ENCODE data around the gene WDR70. TPM values are rescaled to one million over a fixed set of nuclear protein-coding genes. Genes with fewer than 3 reads are reported as not detected.

The WDR70 gene
- total and polyA plus RNA-seq, 12 donors, result 9.2 to 26.0 (median 18.4) TPM

DNA sequence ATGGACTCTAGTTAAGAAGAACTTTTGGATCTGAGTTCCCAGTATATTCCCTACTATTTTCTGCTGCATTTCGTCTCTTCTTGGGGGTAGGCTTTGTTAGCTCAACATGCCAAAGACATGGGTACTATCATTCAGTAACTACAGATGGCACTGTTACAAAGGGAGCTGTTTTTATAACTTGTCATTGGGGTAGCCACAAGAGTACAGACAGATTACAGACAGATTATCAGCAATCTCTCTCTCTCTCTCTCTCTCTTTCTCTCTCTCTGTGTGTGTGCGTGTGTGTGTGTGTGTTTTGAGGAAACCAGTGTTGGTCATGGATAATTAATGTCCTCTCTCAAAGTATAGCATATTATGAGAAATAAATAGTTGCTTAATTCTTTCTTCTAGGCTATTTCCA is 116.1 kb downstream of the WDR70 start:
- DNase-seq, result no peak
- peak in 1 of 8 donors; percentile 35 for ATAC-seq
- peaks cover 0 to 6% (median 0%) of the 10 kb centered on the region in 9 donors for H3K4me1 ChIP-seq
- no peaks in the 10 kb centered on the region for H3K27me3 ChIP-seq
- intact Hi-C loops (cut with DNase I), result loop anchor here in 1 of 10 donors (10.0 kb wide), 1 partner anchor 700 kb away; no protein-coding TSS in a partner anchor
- no peak overlapping the region for H3K4me3 ChIP-seq
- H3K9me3 ChIP-seq, result no peaks in the 10 kb centered on the region
- TF ChIP-seq, protein P1, sequence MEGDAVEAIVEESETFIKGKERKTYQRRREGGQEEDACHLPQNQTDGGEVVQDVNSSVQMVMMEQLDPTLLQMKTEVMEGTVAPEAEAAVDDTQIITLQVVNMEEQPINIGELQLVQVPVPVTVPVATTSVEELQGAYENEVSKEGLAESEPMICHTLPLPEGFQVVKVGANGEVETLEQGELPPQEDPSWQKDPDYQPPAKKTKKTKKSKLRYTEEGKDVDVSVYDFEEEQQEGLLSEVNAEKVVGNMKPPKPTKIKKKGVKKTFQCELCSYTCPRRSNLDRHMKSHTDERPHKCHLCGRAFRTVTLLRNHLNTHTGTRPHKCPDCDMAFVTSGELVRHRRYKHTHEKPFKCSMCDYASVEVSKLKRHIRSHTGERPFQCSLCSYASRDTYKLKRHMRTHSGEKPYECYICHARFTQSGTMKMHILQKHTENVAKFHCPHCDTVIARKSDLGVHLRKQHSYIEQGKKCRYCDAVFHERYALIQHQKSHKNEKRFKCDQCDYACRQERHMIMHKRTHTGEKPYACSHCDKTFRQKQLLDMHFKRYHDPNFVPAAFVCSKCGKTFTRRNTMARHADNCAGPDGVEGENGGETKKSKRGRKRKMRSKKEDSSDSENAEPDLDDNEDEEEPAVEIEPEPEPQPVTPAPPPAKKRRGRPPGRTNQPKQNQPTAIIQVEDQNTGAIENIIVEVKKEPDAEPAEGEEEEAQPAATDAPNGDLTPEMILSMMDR (IDR thresholded peaks at IDR 0.05), result no peak
- 75 to 87% methylated on average over 2 of the region's 2 CpGs for WGBS, 2 donors
- H3K27ac ChIP-seq, result no peak overlapping the region
- peaks cover 0 to 22% (median 0%) of the 10 kb centered on the region in 9 donors for H3K36me3 ChIP-seq

DNA sequence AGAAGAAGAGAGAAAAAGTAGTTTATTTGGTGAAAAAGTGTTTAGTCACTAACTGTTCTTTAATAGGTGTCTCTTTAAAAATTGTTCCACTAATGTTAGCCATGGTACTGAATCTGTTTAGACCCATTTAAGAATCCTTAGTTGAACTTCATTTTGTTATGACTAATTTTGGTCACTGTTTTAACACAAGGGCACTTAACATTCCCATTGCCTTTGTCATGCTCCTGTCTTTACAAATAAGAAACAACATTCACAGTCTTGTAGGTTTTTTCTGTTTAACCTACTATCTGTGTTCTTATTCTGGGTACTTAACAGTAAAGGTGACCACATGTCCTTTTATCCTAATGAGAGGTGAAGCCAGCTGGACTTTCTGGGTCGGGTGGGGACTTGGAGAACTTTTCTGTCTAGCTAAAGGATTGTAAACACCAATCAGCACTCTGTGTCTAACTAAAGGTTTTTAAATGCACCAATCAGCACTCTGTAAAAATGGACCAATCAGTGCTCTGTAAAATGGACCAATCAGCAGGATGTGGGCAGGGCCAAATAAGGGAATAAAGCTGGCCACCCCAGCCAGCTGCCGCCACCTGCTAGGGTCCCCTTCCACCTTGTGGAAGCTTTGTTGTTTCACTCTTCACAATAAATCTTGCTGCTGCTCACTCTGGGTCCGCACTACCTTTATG is 116.7 kb downstream of the WDR70 start:
- Histone ChIP-seq H3K36me3 (peaks cover 0 to 22% (median 0%) of the 10 kb centered on the region in 9 donors), H3K4me1 (peaks cover 0 to 6% (median 0%) of the 10 kb centered on the region in 9 donors), H3K27me3 (no peaks in the 10 kb centered on the region), H3K27ac (no peak overlapping the region), H3K9me3 (no peaks in the 10 kb centered on the region), H3K4me3 (no peak overlapping the region)
- intact Hi-C loops (cut with DNase I), result loop anchor here in 1 of 10 donors (10.0 kb wide), 1 partner anchor 699 kb away; no protein-coding TSS in a partner anchor
- DNase-seq, result no peak
- ATAC-seq, result no peak
- TF ChIP-seq, protein P1 (IDR thresholded peaks at IDR 0.05), result no peak
- 92 to 94% methylated on average over 3 of the region's 3 CpGs for WGBS, 2 donors

DNA sequence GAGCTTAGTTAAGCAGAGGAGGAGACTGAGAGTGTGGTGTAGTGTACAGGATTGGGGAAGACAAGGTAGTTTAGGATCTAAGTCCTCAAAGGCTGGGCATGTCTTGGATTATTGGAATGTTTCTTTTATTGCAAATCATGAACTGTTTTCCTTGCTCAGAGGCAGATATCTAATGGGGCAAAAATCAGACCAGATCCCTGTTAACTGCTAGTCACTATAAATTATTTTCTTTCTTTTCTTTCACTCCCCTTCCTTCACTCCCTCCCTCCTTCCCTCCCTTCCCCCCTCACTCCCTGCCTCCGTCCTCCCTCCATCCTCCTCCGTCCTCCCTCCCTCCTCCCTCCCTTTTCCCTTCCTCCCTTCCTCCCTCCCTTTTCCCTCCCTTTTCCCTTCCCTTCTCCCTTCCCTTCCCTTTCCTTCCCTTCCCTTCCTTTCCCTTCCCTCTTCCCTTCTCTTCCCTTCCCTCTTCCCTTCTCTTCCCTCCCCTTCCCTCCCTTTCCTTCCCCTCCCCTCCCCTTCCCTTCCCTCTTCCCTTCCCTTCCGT is 117.9 kb downstream of the WDR70 start:
- Histone ChIP-seq H3K36me3 (peaks cover 0 to 22% (median 0%) of the 10 kb centered on the region in 9 donors), H3K4me1 (peaks cover 0 to 6% (median 0%) of the 10 kb centered on the region in 9 donors), H3K27ac (no peak overlapping the region), H3K27me3 (no peaks in the 10 kb centered on the region), H3K9me3 (no peaks in the 10 kb centered on the region), H3K4me3 (no peak overlapping the region)
- TF ChIP-seq, protein P1 (IDR thresholded peaks at IDR 0.05), result no peak
- no peak for ATAC-seq
- intact Hi-C loops (cut with DNase I), result loop anchor here in 1 of 10 donors (10.0 kb wide), 1 partner anchor 698 kb away; no protein-coding TSS in a partner anchor
- no peak for DNase-seq
- WGBS, 2 donors, result 81 to 82% methylated on average over 3 of the region's 3 CpGs

DNA sequence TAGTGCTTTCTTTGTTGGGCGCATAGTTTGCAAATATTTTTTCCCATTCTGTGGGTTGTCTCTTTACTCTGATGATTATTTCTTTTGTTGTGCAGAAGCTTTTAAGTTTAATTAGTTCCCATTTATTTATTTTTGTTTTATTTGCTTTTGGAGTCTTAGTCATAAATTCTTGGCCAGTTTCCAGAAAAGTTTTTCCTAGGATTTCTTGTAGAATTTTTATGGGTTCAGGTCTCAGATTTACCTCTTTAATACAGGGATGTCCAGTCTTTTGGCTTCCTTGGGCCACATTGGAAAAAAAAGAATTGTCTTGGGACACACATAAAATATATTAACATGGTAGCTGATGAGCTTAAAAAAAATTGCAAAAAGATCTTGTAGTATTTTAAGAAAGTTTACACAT is 122.0 kb downstream of the WDR70 start:
- WGBS, 2 donors, result 96 to 97% methylated on average over 1 of the region's 1 CpG
- Histone ChIP-seq H3K9me3 (peaks cover 0 to 7% (median 0%) of the 10 kb centered on the region in 11 donors), H3K36me3 (peaks cover 0 to 20% (median 0%) of the 10 kb centered on the region in 9 donors), H3K27ac (no peak overlapping the region), H3K4me1 (no peaks in the 10 kb centered on the region), H3K27me3 (no peaks in the 10 kb centered on the region), H3K4me3 (no peak overlapping the region)
- intact Hi-C loops (cut with DNase I), result no loop called here
- TF ChIP-seq, protein P1 (IDR thresholded peaks at IDR 0.05), result no peak
- ATAC-seq, result no peak
- no peak for DNase-seq
